ENCODE results near the gene DNAH17. TPM values are rescaled to one million over a fixed set of nuclear protein-coding genes. Genes with fewer than 3 reads are reported as not detected.
"Not testable (repeated sequence)": the region's sequence is repeated elsewhere in the genome, so short reads cannot be mapped to it uniquely, and the experiment has no call there.

DNAH17 gene
- total RNA-seq, 1 experiment from 2014 or later = 0.18 TPM

DNA sequence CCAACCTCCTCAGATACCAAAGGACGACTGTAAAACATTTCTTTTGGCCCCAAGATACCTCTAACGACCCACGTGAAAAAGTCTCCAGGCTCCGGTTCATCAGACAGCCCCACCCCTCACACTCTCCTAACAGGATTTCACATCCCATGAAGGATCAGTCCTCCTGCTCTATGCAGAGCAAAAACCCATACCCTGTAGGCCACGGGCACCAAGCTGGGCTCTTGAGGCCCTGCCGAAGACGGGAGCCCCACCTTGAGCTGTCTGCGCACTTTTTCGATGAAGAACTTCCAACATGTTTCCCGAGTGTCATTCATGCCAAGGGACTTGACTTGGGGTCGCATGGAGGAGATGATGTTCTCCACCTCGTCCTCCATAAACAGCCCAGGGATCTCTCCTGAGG lies 108.8 kb downstream of the DNAH17 start:
- no peak overlapping the region for H3K27ac ChIP-seq (ENCODE audit: low read length)
- H3K27me3 ChIP-seq (ENCODE audit: control insufficient read depth, insufficient read depth, low read length) = no peaks in the 10 kb centered on the region; the same call in 1 of the 2 replicates
- DNase-seq (ENCODE audit: low read depth, low spot score) = no peak
- no peaks in the 10 kb centered on the region for H3K36me3 ChIP-seq (ENCODE audit: control insufficient read depth, insufficient read depth, low read length)
- BruUV-seq (replicated peaks) = no TSS peak
- H3K4me1 ChIP-seq (ENCODE audit: control insufficient read depth, insufficient read depth, low read length) = no peaks in the 10 kb centered on the region
- ChIA-PET POLR2A (no interaction called here), CTCF (no interaction called here)
- no peak for ATAC-seq
- TF ChIP-seq, protein P1, sequence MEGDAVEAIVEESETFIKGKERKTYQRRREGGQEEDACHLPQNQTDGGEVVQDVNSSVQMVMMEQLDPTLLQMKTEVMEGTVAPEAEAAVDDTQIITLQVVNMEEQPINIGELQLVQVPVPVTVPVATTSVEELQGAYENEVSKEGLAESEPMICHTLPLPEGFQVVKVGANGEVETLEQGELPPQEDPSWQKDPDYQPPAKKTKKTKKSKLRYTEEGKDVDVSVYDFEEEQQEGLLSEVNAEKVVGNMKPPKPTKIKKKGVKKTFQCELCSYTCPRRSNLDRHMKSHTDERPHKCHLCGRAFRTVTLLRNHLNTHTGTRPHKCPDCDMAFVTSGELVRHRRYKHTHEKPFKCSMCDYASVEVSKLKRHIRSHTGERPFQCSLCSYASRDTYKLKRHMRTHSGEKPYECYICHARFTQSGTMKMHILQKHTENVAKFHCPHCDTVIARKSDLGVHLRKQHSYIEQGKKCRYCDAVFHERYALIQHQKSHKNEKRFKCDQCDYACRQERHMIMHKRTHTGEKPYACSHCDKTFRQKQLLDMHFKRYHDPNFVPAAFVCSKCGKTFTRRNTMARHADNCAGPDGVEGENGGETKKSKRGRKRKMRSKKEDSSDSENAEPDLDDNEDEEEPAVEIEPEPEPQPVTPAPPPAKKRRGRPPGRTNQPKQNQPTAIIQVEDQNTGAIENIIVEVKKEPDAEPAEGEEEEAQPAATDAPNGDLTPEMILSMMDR (IDR thresholded peaks at IDR 0.05) = no peak
- TF ChIP-seq POLR2AphosphoS5 (IDR thresholded peaks at IDR 0.05; ENCODE audit: low read depth, low read length) (no peak), SIN3A (IDR thresholded peaks at IDR 0.05; ENCODE audit: borderline replicate concordance, insufficient read depth, low read depth, low read length) (no peak), TCF7L2 (IDR thresholded peaks at IDR 0.05; ENCODE audit: low read depth, low read length) (no peak)
- TF ChIP-seq, protein P2, sequence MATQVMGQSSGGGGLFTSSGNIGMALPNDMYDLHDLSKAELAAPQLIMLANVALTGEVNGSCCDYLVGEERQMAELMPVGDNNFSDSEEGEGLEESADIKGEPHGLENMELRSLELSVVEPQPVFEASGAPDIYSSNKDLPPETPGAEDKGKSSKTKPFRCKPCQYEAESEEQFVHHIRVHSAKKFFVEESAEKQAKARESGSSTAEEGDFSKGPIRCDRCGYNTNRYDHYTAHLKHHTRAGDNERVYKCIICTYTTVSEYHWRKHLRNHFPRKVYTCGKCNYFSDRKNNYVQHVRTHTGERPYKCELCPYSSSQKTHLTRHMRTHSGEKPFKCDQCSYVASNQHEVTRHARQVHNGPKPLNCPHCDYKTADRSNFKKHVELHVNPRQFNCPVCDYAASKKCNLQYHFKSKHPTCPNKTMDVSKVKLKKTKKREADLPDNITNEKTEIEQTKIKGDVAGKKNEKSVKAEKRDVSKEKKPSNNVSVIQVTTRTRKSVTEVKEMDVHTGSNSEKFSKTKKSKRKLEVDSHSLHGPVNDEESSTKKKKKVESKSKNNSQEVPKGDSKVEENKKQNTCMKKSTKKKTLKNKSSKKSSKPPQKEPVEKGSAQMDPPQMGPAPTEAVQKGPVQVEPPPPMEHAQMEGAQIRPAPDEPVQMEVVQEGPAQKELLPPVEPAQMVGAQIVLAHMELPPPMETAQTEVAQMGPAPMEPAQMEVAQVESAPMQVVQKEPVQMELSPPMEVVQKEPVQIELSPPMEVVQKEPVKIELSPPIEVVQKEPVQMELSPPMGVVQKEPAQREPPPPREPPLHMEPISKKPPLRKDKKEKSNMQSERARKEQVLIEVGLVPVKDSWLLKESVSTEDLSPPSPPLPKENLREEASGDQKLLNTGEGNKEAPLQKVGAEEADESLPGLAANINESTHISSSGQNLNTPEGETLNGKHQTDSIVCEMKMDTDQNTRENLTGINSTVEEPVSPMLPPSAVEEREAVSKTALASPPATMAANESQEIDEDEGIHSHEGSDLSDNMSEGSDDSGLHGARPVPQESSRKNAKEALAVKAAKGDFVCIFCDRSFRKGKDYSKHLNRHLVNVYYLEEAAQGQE (IDR thresholded peaks at IDR 0.05; ENCODE audit: insufficient read depth in 1 of 2, low read depth in 2 of 2, low read length in 1 of 2) = no peak
- in situ Hi-C loops (cut with HindIII; ENCODE audit: low pct_unique_long_range_greater_than_20kb, low sequenced_read_pairs) (no loop called here), intact Hi-C loops (cut with micrococcal nuclease; ENCODE audit: unreplicated experiment) (no loop called here)
- no peaks in the 10 kb centered on the region for H3K9me3 ChIP-seq (ENCODE audit: control insufficient read depth, insufficient read depth, low read depth, low read length)
- H3K4me3 ChIP-seq (ENCODE audit: low read depth in 2 of 2, low read length in 2 of 2) = no peak overlapping the region

DNA sequence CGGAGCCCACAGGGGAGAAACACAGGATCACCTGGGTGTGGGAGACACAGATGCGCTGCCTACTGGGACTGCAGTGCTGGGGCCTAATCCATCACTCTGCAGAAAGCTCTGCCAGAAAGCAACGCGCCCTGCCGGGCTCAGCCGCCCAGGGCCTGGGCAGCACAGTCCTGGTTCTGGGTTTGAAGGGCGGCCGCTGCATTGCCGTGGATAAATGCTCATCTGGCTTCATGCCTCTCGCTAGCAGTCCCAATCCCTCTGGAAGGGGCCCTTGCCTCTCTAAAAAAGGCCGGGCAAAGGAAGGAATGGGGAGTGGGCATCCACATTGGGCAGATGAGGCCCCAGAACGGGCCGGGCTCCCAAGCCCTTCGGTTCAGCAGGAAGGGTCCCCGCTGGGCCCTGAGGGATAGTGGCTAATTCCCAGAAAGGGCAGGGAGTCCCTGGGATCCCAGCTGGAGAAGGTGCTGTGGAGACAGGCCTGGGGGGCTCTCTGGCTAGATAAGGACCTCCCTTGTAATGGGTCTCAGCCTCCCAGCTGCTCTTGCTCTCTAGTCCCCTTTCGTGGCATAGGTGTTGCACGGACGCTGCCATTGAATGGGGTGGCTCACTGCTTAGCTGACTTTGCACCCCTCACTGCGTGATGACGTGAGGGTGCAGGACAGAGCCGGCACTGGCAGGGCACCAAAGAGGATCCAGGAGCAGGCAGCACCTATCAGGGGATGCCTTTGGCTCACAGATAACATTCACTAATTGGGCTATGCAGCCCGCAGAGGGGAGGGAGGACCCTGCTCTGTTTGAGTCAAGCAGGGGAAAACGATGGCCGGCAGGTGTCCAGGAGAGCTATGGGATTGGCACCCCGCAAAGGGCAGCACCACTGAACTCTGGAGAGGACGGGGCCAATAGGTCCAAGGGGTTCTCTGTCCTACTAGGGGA lies 110.1 kb downstream of the DNAH17 start:
- Histone ChIP-seq H3K9me3 (ENCODE audit: control insufficient read depth, insufficient read depth, low read depth, low read length) (no peaks in the 10 kb centered on the region), H3K36me3 (ENCODE audit: control insufficient read depth, insufficient read depth, low read length) (no peaks in the 10 kb centered on the region), H3K4me3 (ENCODE audit: low read depth in 2 of 2, low read length in 2 of 2) (no peak overlapping the region), H3K27ac (ENCODE audit: low read length) (no peak overlapping the region), H3K4me1 (ENCODE audit: control insufficient read depth, insufficient read depth, low read length) (no peaks in the 10 kb centered on the region), H3K27me3 (ENCODE audit: control insufficient read depth, insufficient read depth, low read length) (no peaks in the 10 kb centered on the region; the same call in 1 of the 2 replicates)
- ChIA-PET CTCF (no interaction called here), POLR2A (no interaction called here)
- in situ Hi-C loops (cut with HindIII; ENCODE audit: low pct_unique_long_range_greater_than_20kb, low sequenced_read_pairs) = no loop called here
- BruUV-seq (replicated peaks) = no TSS peak
- no peak; the same call in 1 of the 2 replicates for ATAC-seq
- DNase-seq (ENCODE audit: low read depth, low spot score) = no peak
- intact Hi-C loops (cut with micrococcal nuclease; ENCODE audit: unreplicated experiment) = no loop called here
- no peak for TF ChIP-seq POLR2AphosphoS5 (IDR thresholded peaks at IDR 0.05; ENCODE audit: low read depth, low read length)
- TF ChIP-seq, protein P2 (IDR thresholded peaks at IDR 0.05; ENCODE audit: insufficient read depth in 1 of 2, low read depth in 2 of 2, low read length in 1 of 2) = no peak
- no peak for TF ChIP-seq SIN3A (IDR thresholded peaks at IDR 0.05; ENCODE audit: borderline replicate concordance, insufficient read depth, low read depth, low read length)
- TF ChIP-seq TCF7L2 (IDR thresholded peaks at IDR 0.05; ENCODE audit: low read depth, low read length) = no peak
- TF ChIP-seq, protein P1 (IDR thresholded peaks at IDR 0.05) = no peak

DNA sequence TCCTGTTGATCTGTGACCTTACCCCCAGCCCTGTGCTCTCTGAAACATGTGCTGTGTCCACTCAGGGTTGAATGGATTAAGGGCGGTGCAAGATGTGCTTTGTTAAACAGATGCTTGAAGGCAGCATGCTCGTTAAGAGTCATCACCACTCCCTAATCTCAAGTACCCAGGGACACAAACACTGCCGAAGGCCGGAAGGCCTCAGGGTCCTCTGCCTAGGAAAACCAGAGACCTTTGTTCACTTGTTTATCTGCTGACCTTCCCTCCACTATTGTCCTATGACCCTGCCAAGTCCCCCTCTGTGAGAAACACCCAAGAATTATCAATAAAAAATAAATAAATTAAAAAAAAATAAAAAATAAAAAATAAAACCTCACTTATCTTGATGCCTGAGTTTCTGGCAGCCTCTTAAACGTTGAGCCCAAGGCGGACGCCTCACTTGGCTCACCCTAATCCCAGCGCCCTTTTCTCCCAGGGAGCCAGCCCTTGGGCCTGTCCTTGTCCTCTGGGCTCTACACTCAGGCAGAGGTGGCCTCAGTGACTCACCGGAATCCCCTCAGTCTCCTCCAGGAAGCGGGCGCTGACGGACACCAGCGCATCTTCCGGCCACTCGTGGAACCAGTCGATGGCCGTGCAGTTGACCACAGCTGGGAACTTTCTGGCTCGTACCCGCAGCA lies 110.9 kb downstream of the DNAH17 start:
- H3K27me3 ChIP-seq (ENCODE audit: control insufficient read depth, insufficient read depth, low read length); CTCF ChIA-PET; intact Hi-C loops (cut with micrococcal nuclease; ENCODE audit: unreplicated experiment); H3K4me3 ChIP-seq (ENCODE audit: low read depth in 2 of 2, low read length in 2 of 2); H3K36me3 ChIP-seq (ENCODE audit: control insufficient read depth, insufficient read depth, low read length); in situ Hi-C loops (cut with HindIII; ENCODE audit: low pct_unique_long_range_greater_than_20kb, low sequenced_read_pairs); POLR2A ChIA-PET; ATAC-seq; H3K9me3 ChIP-seq (ENCODE audit: control insufficient read depth, insufficient read depth, low read depth, low read length); H3K4me1 ChIP-seq (ENCODE audit: control insufficient read depth, insufficient read depth, low read length); H3K27ac ChIP-seq (ENCODE audit: low read length); DNase-seq (ENCODE audit: low read depth, low spot score); BruUV-seq (replicated peaks): not testable (repeated sequence)
